ENCODE results near the gene ST3GAL3. TPM values are rescaled to one million over a fixed set of nuclear protein-coding genes. Genes with fewer than 3 reads are reported as not detected.

The ST3GAL3 gene
- total and polyA plus RNA-seq, 5 experiments from 2014 or later, result 7.5 to 23.0 (median 10.9) TPM

DNA sequence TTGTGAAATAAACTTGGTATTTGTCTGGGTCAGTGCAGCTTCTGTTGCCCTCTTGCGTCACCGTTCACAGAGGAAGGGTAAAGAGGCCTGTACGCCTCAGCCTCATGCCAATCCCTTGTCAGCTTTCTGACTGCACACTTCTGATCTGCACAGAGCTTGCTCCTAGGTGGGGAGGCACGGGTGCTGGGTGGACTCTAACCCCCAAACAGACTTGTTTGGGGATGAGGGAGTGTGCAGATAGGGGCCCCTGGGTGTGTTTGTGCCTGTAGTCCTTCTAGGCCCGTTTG is 270.9 kb downstream of the ST3GAL3 start:
- peaks cover 0 to 28% (median 11%) of the 10 kb centered on the region in 3 donors for H3K36me3 Mint-ChIP-seq

DNA sequence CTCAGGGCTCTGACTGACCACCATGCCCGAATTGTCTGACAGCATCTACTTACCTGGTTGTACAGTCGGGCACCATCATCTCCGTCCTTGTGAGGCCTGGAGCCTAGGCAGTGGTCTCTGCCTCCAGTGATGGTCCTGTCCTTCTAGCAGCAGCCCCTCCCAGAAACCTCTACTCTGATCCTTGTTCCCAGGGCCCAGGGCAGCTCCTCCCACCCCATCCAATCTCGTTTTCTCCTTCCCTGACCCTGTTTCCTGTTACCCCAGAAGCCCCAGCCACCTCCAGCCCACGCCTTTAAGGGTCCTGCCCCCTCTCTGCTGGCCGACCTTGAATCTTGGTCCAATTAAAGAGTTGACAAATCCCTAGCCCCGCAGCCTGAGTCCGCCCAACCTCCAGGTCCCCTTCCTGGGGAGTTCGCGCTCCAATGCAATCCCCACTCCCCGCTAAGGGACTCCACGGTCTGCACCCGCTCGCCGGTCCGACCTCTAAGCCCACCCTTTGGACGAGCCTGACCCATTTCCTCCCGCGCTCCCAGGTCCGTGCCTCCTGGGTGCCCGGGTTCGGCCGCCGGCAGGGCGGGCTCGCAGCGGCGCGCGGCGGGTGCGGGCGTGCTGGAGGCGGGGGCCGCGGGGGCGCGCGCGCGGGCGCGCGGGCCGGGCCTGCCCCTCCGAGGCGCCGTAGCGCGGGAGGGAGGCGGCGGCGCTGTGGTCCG is 271.4 kb downstream of the ST3GAL3 start, which contains the start of gene B4GALT2:
B4GALT2 (plus strand) TSS at position 660 of the 710 bp plus-strand sequence. CDS start 1,951 bp downstream, outside the sequence.
- peak within 1 kb of the TSS in 7 of 10 donors; percentile 14 to 81 (median 54) for H3K27ac Mint-ChIP-seq
- H3K4me1 Mint-ChIP-seq, result peaks cover 34 to 57% (median 48%) of the 10 kb centered on the region in 4 donors
- peaks cover 0 to 28% (median 11%) of the 10 kb centered on the region in 3 donors for H3K36me3 Mint-ChIP-seq
- no peak for ATAC-seq
- POLR2A ChIA-PET, result no interaction called here
- peak in 4 of 10 donors; percentile 20 to 34 (median 28) for DNase-seq
- peaks cover 3 to 19% (median 11%) of the 10 kb centered on the region in 5 donors for H3K27me3 Mint-ChIP-seq
- peak within 1 kb of the TSS; percentile 76 to 97 (median 86) for H3K4me3 Mint-ChIP-seq
- H3K9me3 Mint-ChIP-seq, result no peaks in the 10 kb centered on the region

More for the DNA sequence above, 270.9 kb downstream of the ST3GAL3 start:
- H3K4me1 Mint-ChIP-seq, result peaks cover 37 to 60% (median 52%) of the 10 kb centered on the region in 4 donors
- no peak for DNase-seq
- no peaks in the 10 kb centered on the region for H3K9me3 Mint-ChIP-seq
- POLR2A ChIA-PET, result no interaction called here
- peaks cover 3 to 19% (median 11%) of the 10 kb centered on the region in 5 donors for H3K27me3 Mint-ChIP-seq
- peak overlapping the region in 3 of 10 donors; percentile 14 to 43 (median 28) for H3K27ac Mint-ChIP-seq
- H3K4me3 Mint-ChIP-seq, result peak overlapping the region; percentile 70 to 97 (median 82)
- no peak for ATAC-seq

DNA sequence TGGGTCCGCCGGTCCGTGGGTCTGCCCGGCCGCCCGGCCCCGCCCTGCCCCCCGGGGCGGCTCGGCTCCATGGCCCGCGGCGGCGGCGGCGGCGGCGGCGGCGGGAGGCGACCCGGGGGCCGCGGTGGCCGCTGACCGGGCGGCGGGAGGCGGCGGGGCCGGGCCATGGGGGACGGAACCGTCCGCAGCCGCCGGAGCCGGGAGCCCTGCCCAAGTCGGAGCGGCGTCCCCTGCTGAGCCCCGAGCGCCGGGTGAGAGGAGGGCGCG is 271.9 kb downstream of the ST3GAL3 start:
- H3K36me3 Mint-ChIP-seq, result peaks cover 0 to 28% (median 11%) of the 10 kb centered on the region in 3 donors
- H3K27ac Mint-ChIP-seq, result no peak overlapping the region
- H3K27me3 Mint-ChIP-seq, result peaks cover 3 to 19% (median 11%) of the 10 kb centered on the region in 5 donors
- peak overlapping the region in 1 of 10 donors; percentile 74 for H3K4me3 Mint-ChIP-seq
- no peak for DNase-seq
- POLR2A ChIA-PET, result no interaction called here
- ATAC-seq, result no peak
- H3K9me3 Mint-ChIP-seq, result no peaks in the 10 kb centered on the region
- H3K4me1 Mint-ChIP-seq, result peaks cover 32 to 52% (median 43%) of the 10 kb centered on the region in 4 donors

DNA sequence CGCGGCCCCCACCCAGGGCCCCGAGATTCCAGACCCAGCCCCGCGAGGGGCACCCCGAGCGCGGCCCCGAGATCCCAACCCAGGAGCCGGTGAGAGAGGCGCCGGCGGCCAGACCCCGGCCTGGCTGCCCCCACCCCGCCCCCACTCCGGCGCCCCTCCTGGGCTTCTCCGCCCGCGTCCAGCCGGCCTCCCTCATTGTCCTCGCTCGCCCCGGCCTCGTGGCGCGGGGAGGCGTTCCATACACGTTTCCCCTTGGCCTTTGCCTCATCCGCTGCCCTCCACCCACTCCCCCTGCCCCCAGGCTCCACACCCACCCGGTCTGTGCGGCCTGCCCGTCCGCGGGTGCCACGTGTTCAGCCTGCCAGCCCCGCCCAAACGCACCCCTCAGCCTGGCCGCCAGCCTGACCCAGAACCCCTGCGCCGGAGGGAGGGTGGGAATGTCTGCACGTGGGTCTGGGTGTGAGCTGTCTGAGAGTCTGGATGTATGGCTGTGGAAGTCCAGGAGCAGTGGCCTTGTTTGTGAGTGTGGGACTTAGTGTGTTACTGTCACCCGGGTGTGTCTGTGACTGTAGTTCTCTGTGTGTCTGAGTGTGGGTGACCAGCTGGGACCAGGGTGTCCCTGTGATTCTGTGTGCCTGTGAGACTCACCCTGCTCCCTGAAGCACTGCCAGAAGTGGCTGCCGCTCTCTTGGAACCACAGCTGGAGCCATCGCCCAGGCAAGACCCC is 272.4 kb downstream of the ST3GAL3 start:
- peaks cover 30 to 50% (median 40%) of the 10 kb centered on the region in 4 donors for H3K4me1 Mint-ChIP-seq
- DNase-seq, result no peak
- peak overlapping the region; percentile 74 to 91 (median 85) for H3K4me3 Mint-ChIP-seq
- H3K27ac Mint-ChIP-seq, result peak overlapping the region in 5 of 10 donors; percentile 43 to 63 (median 53)
- no peaks in the 10 kb centered on the region for H3K9me3 Mint-ChIP-seq
- ATAC-seq, result no peak
- peaks cover 3 to 19% (median 11%) of the 10 kb centered on the region in 5 donors for H3K27me3 Mint-ChIP-seq
- peaks cover 0 to 28% (median 11%) of the 10 kb centered on the region in 3 donors for H3K36me3 Mint-ChIP-seq
- POLR2A ChIA-PET, result no interaction called here

DNA sequence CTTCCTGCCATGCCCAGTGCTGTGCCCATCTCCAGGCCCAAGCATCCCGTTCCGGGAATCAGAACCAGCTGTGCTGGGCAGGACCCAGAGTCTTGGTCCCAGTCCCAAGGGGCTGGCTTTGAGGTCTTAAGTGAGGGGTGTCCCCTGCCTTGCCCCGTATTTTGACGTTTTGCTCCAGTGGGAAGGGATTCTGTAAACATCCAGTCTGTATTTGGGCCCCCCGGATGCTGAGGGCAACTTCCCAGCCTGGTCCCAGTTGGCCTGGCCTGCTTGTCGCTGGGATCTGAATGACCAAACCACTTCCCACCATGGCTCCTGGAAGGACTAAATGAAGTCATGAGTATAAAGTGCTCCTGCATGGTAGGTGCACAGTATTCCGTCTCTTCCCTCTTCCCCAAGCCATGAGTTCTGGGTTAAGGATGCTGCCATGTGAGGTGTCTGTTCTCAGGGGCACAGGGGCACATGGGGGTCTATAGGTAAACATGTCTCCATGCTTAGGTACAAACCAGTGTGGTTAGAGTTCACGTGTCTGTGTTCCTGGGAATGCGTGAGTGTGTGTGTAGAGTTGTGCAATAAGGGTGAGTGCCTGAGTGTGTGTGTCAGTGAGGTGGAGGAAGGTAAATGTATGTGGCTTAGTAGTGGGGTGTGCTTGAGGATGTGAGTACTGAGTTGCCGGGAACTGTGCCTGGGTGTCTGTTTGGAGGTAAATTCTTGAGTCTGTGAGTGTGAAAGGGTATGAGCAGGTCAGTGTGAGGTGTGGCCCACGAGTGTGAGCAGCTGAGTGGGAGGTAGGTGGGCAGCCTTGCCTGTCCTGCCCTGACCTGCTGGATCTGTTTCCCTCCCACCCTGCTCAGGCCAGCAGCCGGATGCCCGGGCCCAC is 273.2 kb downstream of the ST3GAL3 start:
- Mint-ChIP-seq H3K4me1 (peaks cover 30 to 46% (median 40%) of the 10 kb centered on the region in 4 donors), H3K4me3 (peak overlapping the region; percentile 74 to 91 (median 85)), H3K36me3 (peaks cover 0 to 28% (median 11%) of the 10 kb centered on the region in 3 donors), H3K27me3 (peaks cover 3 to 19% (median 11%) of the 10 kb centered on the region in 5 donors), H3K9me3 (no peaks in the 10 kb centered on the region), H3K27ac (peak overlapping the region in 3 of 10 donors; percentile 6 to 53 (median 7))
- POLR2A ChIA-PET, result interaction anchor here (0.5 kb wide), 1 partner anchor 50 kb away, joined by 4 read pairs; no protein-coding TSS in a partner anchor
- ATAC-seq (no peak), DNase-seq (no peak)

Small RNAs within 50 kb of the gene (microRNA-seq; reads per million reads assigned to microRNA genes)
- not detected for gene MIR6079 (ENCODE audit: borderline microRNAs expressed)

Other genes starting within 250 kb of the ST3GAL3 start
- gene PTPRF, start 176.7 kb upstream of the ST3GAL3 start, total RNA-seq, result under 1 TPM in 1 of 2 experiments, not detected in 1; 0.08 TPM
- gene PTPRF, start 176.7 kb upstream of the ST3GAL3 start, polyA plus RNA-seq, result not detected
- 10 to 100 TPM; 33.8 to 36.8 TPM for gene KDM4A, start 57.4 kb upstream of the ST3GAL3 start, total RNA-seq
- gene KDM4A, start 57.4 kb upstream of the ST3GAL3 start, polyA plus RNA-seq, result 1 to 10 TPM; 4.2 to 8.2 (median 6.6) TPM
- under 1 TPM; 0.25 to 0.96 TPM for gene ARTN, start 226.3 kb downstream of the ST3GAL3 start, total RNA-seq
- not detected for gene ARTN, start 226.3 kb downstream of the ST3GAL3 start, polyA plus RNA-seq
- gene IPO13, start 239.4 kb downstream of the ST3GAL3 start, total RNA-seq, result 10 to 100 TPM; 20.5 to 24.1 TPM
- gene IPO13, start 239.4 kb downstream of the ST3GAL3 start, polyA plus RNA-seq, result 10 to 100 TPM; 13.8 to 14.5 (median 14.4) TPM